CD4-positive, alpha-beta memory T cell (primary cell): ENCODE data around the gene SLC66A2. TPM values are rescaled to one million over a fixed set of nuclear protein-coding genes. Genes with fewer than 3 reads are reported as not detected.

ENCODE experiments used
- CTCF ChIA-PET: fragments of 350-600 bp; sonication (Branson Sonifier 250); formaldehyde crosslinking; loops from one replicate; lab custom pipeline; 2021; ENCODE audit warnings: inconsistent platforms; ENCODE audit not compliant: partially characterized antibody; lab: Charles Lee
- POLR2A ChIA-PET: fragments of 350-600 bp; sonication (Branson Sonifier 250); formaldehyde crosslinking; loops from one replicate; lab custom pipeline; 2021; ENCODE audit not compliant: partially characterized antibody; lab: Charles Lee
- DNase-seq, 5 donors: peaks; one replicate each; pipeline versions ENCODE4 v3.0.0 to v3.0.0-alpha.2; 2020 to 2022; ENCODE audit warnings: mixed read lengths in 1 of 5
- H3K27ac ChIP-seq: one replicate; pipeline ENCODE4 v1.7.0; 2013; ENCODE audit warnings: low read depth, low read length
- H3K27me3 ChIP-seq: 2 replicates; pipeline ENCODE4 v1.7.0; 2013; ENCODE audit warnings: mild to moderate bottlenecking, low read length, moderate library complexity; ENCODE audit not compliant: insufficient read depth
- H3K36me3 ChIP-seq: 2 replicates; pipeline ENCODE4 v1.7.0; 2013; ENCODE audit warnings: mild to moderate bottlenecking, low read length, moderate library complexity; ENCODE audit not compliant: insufficient read depth
- H3K4me1 ChIP-seq: 2 replicates; pipeline ENCODE4 v1.7.0; 2013; ENCODE audit warnings: mild to moderate bottlenecking, low read length, moderate library complexity; ENCODE audit not compliant: insufficient read depth
- H3K4me3 ChIP-seq, 2 donors: one replicate each; pipeline ENCODE4 v1.7.0; 2013; ENCODE audit warnings: low read length in 2 of 2, mild to moderate bottlenecking in 1 of 2
- H3K9me3 ChIP-seq, 2 donors: one replicate each; pipeline ENCODE4 v1.7.0; 2013; ENCODE audit warnings: low read length in 2 of 2, control low read depth in 1 of 2; ENCODE audit not compliant: control insufficient read depth in 1 of 2
- H3K27ac Mint-ChIP-seq, 7 donors: one replicate each; pipeline ENCODE4 v1.8.0; 2020 to 2021; ENCODE audit warnings: mixed read lengths in 7 of 7, mild to moderate bottlenecking in 6 of 7, inconsistent platforms in 3 of 7, moderate library complexity in 3 of 7
- H3K27me3 Mint-ChIP-seq, 2 donors: one replicate each; pipeline ENCODE4 v1.8.0; 2020 to 2021; ENCODE audit warnings: mixed read lengths in 2 of 2
- H3K36me3 Mint-ChIP-seq, 2 donors: one replicate each; pipeline ENCODE4 v1.8.0; 2020 to 2021; ENCODE audit warnings: mixed read lengths in 2 of 2, inconsistent platforms in 1 of 2, mild to moderate bottlenecking in 1 of 2
- H3K4me1 Mint-ChIP-seq, 4 donors: one replicate each; pipeline ENCODE4 v1.8.0; 2020 to 2021; ENCODE audit warnings: mixed read lengths in 4 of 4, mild to moderate bottlenecking in 1 of 4
- H3K4me3 Mint-ChIP-seq, 8 donors: one replicate each; pipeline ENCODE4 v1.8.0; 2020 to 2021; ENCODE audit warnings: mixed read lengths in 8 of 8, mild to moderate bottlenecking in 7 of 8, moderate library complexity in 6 of 8, inconsistent platforms in 3 of 8
- H3K9me3 Mint-ChIP-seq, 8 donors: one replicate each; pipeline ENCODE4 v1.8.0; 2020 to 2021; ENCODE audit warnings: mixed read lengths in 8 of 8, mild to moderate bottlenecking in 5 of 8, inconsistent platforms in 3 of 8, moderate library complexity in 1 of 8
- intact Hi-C: fragments of 100-400 bp; cut with micrococcal nuclease; formaldehyde crosslinking; loops from one replicate; pipeline ENCODE4 v1.15.1; 2023
- polyA plus RNA-seq, 2 donors: library from polyadenylated mRNA; unstranded; fragments of 300-500 nt; fragmentation: Illumina TruSeq; gene quantifications; one replicate each; pipeline ENCODE4 v1.2.3, GENCODE V29; 2021
- total RNA-seq, 2 experiments: library from RNA; stranded (reverse); gene quantifications; one replicate each; pipeline ENCODE4 v1.2.3, GENCODE V29; 2021

SLC66A2 gene
- total and polyA plus RNA-seq, 4 experiments from 2014 or later = 15.7 to 26.4 (median 23.6) TPM

GRCh38 chr18:79926306-79926705, 25.1 kb downstream of the SLC66A2 start:
- POLR2A ChIA-PET = no interaction called here
- H3K27me3 Mint-ChIP-seq = no peaks in the 10 kb centered on the region
- CTCF ChIA-PET = no interaction called here
- H3K36me3 ChIP-seq = peaks cover 5% of the 10 kb centered on the region
- no peak overlapping the region for H3K27ac ChIP-seq
- intact Hi-C loops = no loop called here
- no peak overlapping the region for H3K4me3 Mint-ChIP-seq
- H3K4me1 Mint-ChIP-seq = peaks cover 0 to 6% (median 1%) of the 10 kb centered on the region in 4 donors
- peak overlapping the region in 3 of 7 donors; percentile 12 to 52 (median 19) for H3K27ac Mint-ChIP-seq
- H3K9me3 Mint-ChIP-seq = peaks cover 0 to 27% (median 23%) of the 10 kb centered on the region in 8 donors
- no peaks in the 10 kb centered on the region for H3K27me3 ChIP-seq
- H3K36me3 Mint-ChIP-seq = peaks cover 63 to 71% of the 10 kb centered on the region in 2 donors
- H3K9me3 ChIP-seq = peaks cover 0 to 4% of the 10 kb centered on the region in 2 donors
- H3K4me1 ChIP-seq = no peaks in the 10 kb centered on the region
- DNase-seq = no peak
- H3K4me3 ChIP-seq = no peak overlapping the region

GRCh38 chr18:79924814-79925731, 26.4 kb downstream of the SLC66A2 start:
- Histone ChIP-seq H3K9me3 (peaks cover 0 to 4% of the 10 kb centered on the region in 2 donors), H3K4me1 (no peaks in the 10 kb centered on the region), H3K27ac (no peak overlapping the region), H3K4me3 (no peak overlapping the region), H3K27me3 (no peaks in the 10 kb centered on the region), H3K36me3 (peaks cover 5% of the 10 kb centered on the region)
- Mint-ChIP-seq H3K36me3 (peaks cover 57 to 65% of the 10 kb centered on the region in 2 donors), H3K27ac (no peak overlapping the region), H3K27me3 (no peaks in the 10 kb centered on the region), H3K4me1 (peaks cover 0 to 6% (median under 1%) of the 10 kb centered on the region in 4 donors), H3K9me3 (peaks cover 0 to 15% (median 14%) of the 10 kb centered on the region in 8 donors), H3K4me3 (no peak overlapping the region)
- ChIA-PET CTCF (interaction anchor here (0.6 kb wide), 1 partner anchor 1259 kb away, joined by 3 read pairs; no protein-coding TSS in a partner anchor), POLR2A (no interaction called here)
- DNase-seq = no peak
- intact Hi-C loops = no loop called here

- ChIA-PET CTCF (no interaction called here), POLR2A (no interaction called here)
- peaks cover 0 to 6% (median 0%) of the 10 kb centered on the region in 4 donors for H3K4me1 Mint-ChIP-seq
- no peak overlapping the region for H3K4me3 Mint-ChIP-seq
- H3K27me3 ChIP-seq = no peaks in the 10 kb centered on the region
- peaks cover 47 to 54% of the 10 kb centered on the region in 2 donors for H3K36me3 Mint-ChIP-seq
- H3K4me1 ChIP-seq = no peaks in the 10 kb centered on the region
- H3K27ac ChIP-seq = no peak overlapping the region
- intact Hi-C loops = no loop called here
- H3K36me3 ChIP-seq = peaks cover 5% of the 10 kb centered on the region
- H3K27ac Mint-ChIP-seq = no peak overlapping the region
- H3K27me3 Mint-ChIP-seq = no peaks in the 10 kb centered on the region
- peaks cover 0 to 2% of the 10 kb centered on the region in 2 donors for H3K9me3 ChIP-seq
- DNase-seq = no peak
- H3K9me3 Mint-ChIP-seq = peaks cover 0 to 5% (median 4%) of the 10 kb centered on the region in 8 donors
- H3K4me3 ChIP-seq = no peak overlapping the region
Observed at GRCh38 chr18:79923896-79924585, 27.4 kb downstream of the SLC66A2 start.

- intact Hi-C loops = no loop called here
- no peak overlapping the region for H3K27ac Mint-ChIP-seq
- H3K9me3 Mint-ChIP-seq = peaks cover 0 to 2% (median 0%) of the 10 kb centered on the region in 8 donors
- H3K27me3 Mint-ChIP-seq = no peaks in the 10 kb centered on the region
- no peaks in the 10 kb centered on the region for H3K9me3 ChIP-seq
- ChIA-PET CTCF (no interaction called here), POLR2A (no interaction called here)
- H3K4me3 Mint-ChIP-seq = no peak overlapping the region
- peaks cover 6% of the 10 kb centered on the region for H3K36me3 ChIP-seq
- H3K4me1 Mint-ChIP-seq = peaks cover 0 to under 1% (median 0%) of the 10 kb centered on the region in 4 donors
- no peak overlapping the region for H3K27ac ChIP-seq
- H3K36me3 Mint-ChIP-seq = peaks cover 39 to 44% of the 10 kb centered on the region in 2 donors
- no peaks in the 10 kb centered on the region for H3K27me3 ChIP-seq
- no peaks in the 10 kb centered on the region for H3K4me1 ChIP-seq
- H3K4me3 ChIP-seq = no peak overlapping the region
- DNase-seq = no peak
Observed at GRCh38 chr18:79922971-79923411, 28.5 kb downstream of the SLC66A2 start.

- CTCF ChIA-PET = no interaction called here
- no peaks in the 10 kb centered on the region for H3K4me1 ChIP-seq
- H3K4me3 ChIP-seq = no peak overlapping the region
- intact Hi-C loops = no loop called here
- Mint-ChIP-seq H3K36me3 (peaks cover 38 to 40% of the 10 kb centered on the region in 2 donors), H3K27ac (peak overlapping the region in 2 of 7 donors; percentile 48 to 50), H3K4me3 (no peak overlapping the region), H3K27me3 (no peaks in the 10 kb centered on the region), H3K4me1 (peaks cover 0 to 3% (median 0%) of the 10 kb centered on the region in 4 donors), H3K9me3 (peaks cover 0 to 2% (median 0%) of the 10 kb centered on the region in 8 donors)
- peaks cover 6% of the 10 kb centered on the region for H3K36me3 ChIP-seq
- H3K27me3 ChIP-seq = no peaks in the 10 kb centered on the region
- POLR2A ChIA-PET = no interaction called here
- no peak for DNase-seq
- no peaks in the 10 kb centered on the region for H3K9me3 ChIP-seq
- no peak overlapping the region for H3K27ac ChIP-seq
Observed at GRCh38 chr18:79921984-79922965, 29.2 kb downstream of the SLC66A2 start.

GRCh38 chr18:79919089-79919488, 32.4 kb downstream of the SLC66A2 start:
- intact Hi-C loops = no loop called here
- no peak overlapping the region for H3K4me3 Mint-ChIP-seq
- CTCF ChIA-PET = no interaction called here
- DNase-seq = no peak
- peaks cover 0 to 3% (median 1%) of the 10 kb centered on the region in 4 donors for H3K4me1 Mint-ChIP-seq
- peaks cover 19 to 33% of the 10 kb centered on the region in 2 donors for H3K36me3 Mint-ChIP-seq
- no peak overlapping the region for H3K27ac ChIP-seq
- H3K4me3 ChIP-seq = no peak overlapping the region
- no peaks in the 10 kb centered on the region for H3K9me3 ChIP-seq
- no peaks in the 10 kb centered on the region for H3K27me3 Mint-ChIP-seq
- H3K4me1 ChIP-seq = no peaks in the 10 kb centered on the region
- H3K27me3 ChIP-seq = no peaks in the 10 kb centered on the region
- POLR2A ChIA-PET = no interaction called here
- peak overlapping the region in 1 of 7 donors; percentile 68 for H3K27ac Mint-ChIP-seq
- peaks cover 6% of the 10 kb centered on the region for H3K36me3 ChIP-seq
- H3K9me3 Mint-ChIP-seq = peaks cover 0 to 2% (median 0%) of the 10 kb centered on the region in 8 donors
